Choroid plexus epithelial cell (primary cell): ENCODE data around the gene PRX.

Experiments
- DNase-seq: peaks from one replicate; pipeline ENCODE4 v3.0.0-alpha.2; 2010; ENCODE audit warnings: low read depth
- H3K4me3 ChIP-seq: 2 replicates; pipeline ENCODE4 v1.5.1; 2011; ENCODE audit warnings: low read depth, mild to moderate bottlenecking, control low read depth, low read length, moderate library complexity
- CTCF ChIP-seq: conservative IDR thresholded peaks from 2 replicates; pipeline ENCODE4 v1.5.1; 2011; ENCODE audit warnings: low read depth, mild to moderate bottlenecking, control low read depth, inconsistent platforms, low read length, moderate library complexity

Gene PRX

GRCh38 chr19:40392894-40393517 is 20.2 kb downstream of the PRX start:
- H3K4me3 ChIP-seq = no peak overlapping the region
- TF ChIP-seq CTCF = peak; percentile 37
- peak; percentile 14 for DNase-seq

GRCh38 chr19:40392123-40392522 is 21.1 kb downstream of the PRX start:
- no peak overlapping the region for H3K4me3 ChIP-seq
- no peak for TF ChIP-seq CTCF
- no peak for DNase-seq

- DNase-seq = no peak
- H3K4me3 ChIP-seq = no peak within 1 kb of the TSS
- TF ChIP-seq CTCF = no peak
These were observed 23.0 kb downstream of the PRX start, which contains the start of gene HIPK4 for GRCh38 chr19:40390084-40390742. TSS of gene HIPK4 (minus strand) at chr19:40390181. CDS start at chr19:40389902, 279 bp downstream.

GRCh38 chr19:40389404-40390083 is 23.6 kb downstream of the PRX start:
- TF ChIP-seq CTCF = no peak
- H3K4me3 ChIP-seq = no peak overlapping the region
- no peak for DNase-seq

- no peak overlapping the region for H3K4me3 ChIP-seq
- DNase-seq = no peak
- no peak for TF ChIP-seq CTCF
These were observed 24.7 kb downstream of the PRX start for GRCh38 chr19:40388481-40388880.

GRCh38 chr19:40387155-40387554 is 26.0 kb downstream of the PRX start:
- DNase-seq = no peak
- TF ChIP-seq CTCF = no peak

More at GRCh38 chr19:40387155-40387554, 26.0 kb downstream of the PRX start:
- no peak overlapping the region for H3K4me3 ChIP-seq
